ENCODE results near the gene TGM5. TPM values are rescaled to one million over a fixed set of nuclear protein-coding genes. Genes with fewer than 3 reads are reported as not detected.

TGM5 gene
- total and polyA plus RNA-seq, 2 donors (not counting 3 experiments of a cell fraction or from before 2014, with no cell fraction given): not detected

GRCh38 chr15:43279496-43279895 lies 12.8 kb upstream of the TGM5 start:
- CTCF ChIA-PET: interaction anchor here (1.7 to 3.4 kb wide), 2 partner anchors 54 kb away, joined by 10 to 14 read pairs; no protein-coding TSS in a partner anchor
- peaks cover 2% of the 10 kb centered on the region for H3K4me1 ChIP-seq (ENCODE audit: control insufficient read depth, extremely low read depth, insufficient read depth, low read length)
- dilution Hi-C loops (cut with MboI; ENCODE audit: extremely low pct_ligation_motif_present, low sequenced_read_pairs): no loop called here
- no peak overlapping the region for H3K4me3 ChIP-seq (replicated peaks in 1 of 3; ENCODE audit: insufficient read depth in 1 of 3, low read depth in 1 of 3, low read length in 3 of 3)
- H3K9me3 ChIP-seq (replicated peaks; ENCODE audit: control insufficient read depth, insufficient read depth, low read length): no peaks in the 10 kb centered on the region
- no peak for FAIRE-seq
- TF ChIP-seq POLR2AphosphoS5 (IDR thresholded peaks at IDR 0.05; ENCODE audit: insufficient read depth, low read depth, low read length): no peak
- no peak for TF ChIP-seq GATA2 (IDR thresholded peaks at IDR 0.05; ENCODE audit: insufficient read depth, insufficient read length, low read depth, low read length)
- no peak for TF ChIP-seq FOS (IDR thresholded peaks at IDR 0.05; ENCODE audit: borderline replicate concordance, insufficient read depth, low read length)
- TF ChIP-seq JUN (IDR thresholded peaks at IDR 0.05; ENCODE audit: borderline replicate concordance, insufficient read depth, insufficient read length, low read depth): no peak
- TF ChIP-seq POLR2A (IDR thresholded peaks at IDR 0.05; ENCODE audit: low read depth, low read length): no peak
- no peak for TF ChIP-seq EZH2 (IDR thresholded peaks at IDR 0.05; ENCODE audit: borderline replicate concordance, low read depth, low read length, severe bottlenecking)
- TF ChIP-seq, protein P1, sequence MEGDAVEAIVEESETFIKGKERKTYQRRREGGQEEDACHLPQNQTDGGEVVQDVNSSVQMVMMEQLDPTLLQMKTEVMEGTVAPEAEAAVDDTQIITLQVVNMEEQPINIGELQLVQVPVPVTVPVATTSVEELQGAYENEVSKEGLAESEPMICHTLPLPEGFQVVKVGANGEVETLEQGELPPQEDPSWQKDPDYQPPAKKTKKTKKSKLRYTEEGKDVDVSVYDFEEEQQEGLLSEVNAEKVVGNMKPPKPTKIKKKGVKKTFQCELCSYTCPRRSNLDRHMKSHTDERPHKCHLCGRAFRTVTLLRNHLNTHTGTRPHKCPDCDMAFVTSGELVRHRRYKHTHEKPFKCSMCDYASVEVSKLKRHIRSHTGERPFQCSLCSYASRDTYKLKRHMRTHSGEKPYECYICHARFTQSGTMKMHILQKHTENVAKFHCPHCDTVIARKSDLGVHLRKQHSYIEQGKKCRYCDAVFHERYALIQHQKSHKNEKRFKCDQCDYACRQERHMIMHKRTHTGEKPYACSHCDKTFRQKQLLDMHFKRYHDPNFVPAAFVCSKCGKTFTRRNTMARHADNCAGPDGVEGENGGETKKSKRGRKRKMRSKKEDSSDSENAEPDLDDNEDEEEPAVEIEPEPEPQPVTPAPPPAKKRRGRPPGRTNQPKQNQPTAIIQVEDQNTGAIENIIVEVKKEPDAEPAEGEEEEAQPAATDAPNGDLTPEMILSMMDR (IDR thresholded peaks at IDR 0.05; ENCODE audit: extremely low read depth in 1 of 2, insufficient read depth in 1 of 2, low read depth in 1 of 2, low read length in 2 of 2): no peak
- TF ChIP-seq, protein P2, sequence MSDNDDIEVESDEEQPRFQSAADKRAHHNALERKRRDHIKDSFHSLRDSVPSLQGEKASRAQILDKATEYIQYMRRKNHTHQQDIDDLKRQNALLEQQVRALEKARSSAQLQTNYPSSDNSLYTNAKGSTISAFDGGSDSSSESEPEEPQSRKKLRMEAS (IDR thresholded peaks at IDR 0.05; ENCODE audit: insufficient read depth, insufficient read length): no peak
- no peak for TF ChIP-seq MYC (IDR thresholded peaks at IDR 0.05; ENCODE audit: low read depth, low read length)
- H4K20me1 ChIP-seq (replicated peaks; ENCODE audit: control insufficient read depth, extremely low read depth, insufficient read depth, low read length): no peaks in the 10 kb centered on the region
- H3K4me2 ChIP-seq (ENCODE audit: insufficient read depth, low read length): no peak overlapping the region
- H3K27me3 ChIP-seq (ENCODE audit: control insufficient read depth in 2 of 2, insufficient read depth in 2 of 2, low read length in 2 of 2): peaks cover 0 to 6% of the 10 kb centered on the region in 2 experiments
- no peaks in the 10 kb centered on the region for H3K9me1 ChIP-seq (replicated peaks; ENCODE audit: control insufficient read depth, extremely low read depth, insufficient read depth, low read length)
- no peak overlapping the region for H3K9ac ChIP-seq (replicated peaks; ENCODE audit: extremely low read depth, insufficient read depth, low read length)
- no peaks in the 10 kb centered on the region for H3K36me3 ChIP-seq (ENCODE audit: control insufficient read depth in 2 of 2, extremely low read depth in 1 of 2, insufficient read depth in 2 of 2, low read length in 2 of 2)
- POLR2A ChIA-PET: no interaction called here
- no peak for DNase-seq (ENCODE audit: low read depth, low spot score)
- H3K79me2 ChIP-seq (ENCODE audit: control insufficient read depth, insufficient read depth, low read length): no peaks in the 10 kb centered on the region
- H2AFZ ChIP-seq (ENCODE audit: low read depth, low read length): no peak overlapping the region
- intact Hi-C loops (cut with micrococcal nuclease): no loop called here
- H3K27ac ChIP-seq (ENCODE audit: insufficient read depth, low read depth, low read length): no peak overlapping the region
- BruUV-seq (replicated peaks): no TSS peak
